Hippocampal formation (tissue), 2 donors: ENCODE measurements around the gene CADPS.
A peak's percentile ranks its signal among the peaks of the same experiment; 100 is the strongest.

Experiments used
- DNase-seq, 2 donors: peaks; one replicate each; lab custom pipeline; 2025; lab: John Stamatoyannopoulos, UW

CADPS gene

DNA sequence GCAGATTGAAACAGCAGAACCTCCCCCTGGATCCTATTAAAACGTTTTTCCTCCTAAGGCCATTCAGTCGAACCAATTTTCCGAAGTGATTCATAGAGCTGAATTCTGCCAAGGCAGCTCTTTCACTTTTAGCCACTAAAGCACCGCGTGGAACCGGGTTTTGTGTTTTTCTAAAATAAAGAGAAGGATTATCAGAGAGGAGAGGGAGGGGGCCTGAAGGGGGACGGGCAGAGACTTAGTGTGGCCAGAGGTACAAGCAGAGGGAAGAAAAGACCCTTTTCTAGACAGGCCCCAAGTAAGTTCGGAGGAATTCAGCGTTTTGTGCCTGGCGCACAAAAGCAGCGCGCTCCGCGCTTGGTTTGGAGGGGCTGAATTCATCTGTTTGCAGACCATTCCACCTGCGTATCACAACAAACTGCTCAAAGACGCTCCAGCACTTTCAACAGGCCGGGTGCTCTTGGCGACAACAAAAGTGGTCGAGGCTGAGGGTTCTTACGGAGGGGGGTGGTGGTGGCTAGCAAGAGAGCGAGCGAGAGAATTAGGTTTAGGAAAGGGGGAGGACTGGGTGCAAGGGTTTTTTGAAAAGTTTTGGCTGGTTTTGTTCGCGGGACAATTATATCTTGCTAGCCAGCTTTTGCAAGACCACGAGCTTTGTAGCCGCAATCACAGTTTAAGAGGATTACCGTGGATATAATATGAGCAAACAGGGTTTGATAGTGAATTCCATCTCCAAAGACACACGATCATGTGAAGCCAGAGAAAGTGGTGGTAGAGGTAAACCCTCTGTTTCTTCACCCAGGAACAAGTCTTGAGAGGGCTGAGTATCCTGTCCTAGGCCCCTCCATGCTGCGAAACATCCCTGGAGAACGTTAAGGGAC is 500.6 kb downstream of the CADPS start:
- DNase-seq, result no peak

DNA sequence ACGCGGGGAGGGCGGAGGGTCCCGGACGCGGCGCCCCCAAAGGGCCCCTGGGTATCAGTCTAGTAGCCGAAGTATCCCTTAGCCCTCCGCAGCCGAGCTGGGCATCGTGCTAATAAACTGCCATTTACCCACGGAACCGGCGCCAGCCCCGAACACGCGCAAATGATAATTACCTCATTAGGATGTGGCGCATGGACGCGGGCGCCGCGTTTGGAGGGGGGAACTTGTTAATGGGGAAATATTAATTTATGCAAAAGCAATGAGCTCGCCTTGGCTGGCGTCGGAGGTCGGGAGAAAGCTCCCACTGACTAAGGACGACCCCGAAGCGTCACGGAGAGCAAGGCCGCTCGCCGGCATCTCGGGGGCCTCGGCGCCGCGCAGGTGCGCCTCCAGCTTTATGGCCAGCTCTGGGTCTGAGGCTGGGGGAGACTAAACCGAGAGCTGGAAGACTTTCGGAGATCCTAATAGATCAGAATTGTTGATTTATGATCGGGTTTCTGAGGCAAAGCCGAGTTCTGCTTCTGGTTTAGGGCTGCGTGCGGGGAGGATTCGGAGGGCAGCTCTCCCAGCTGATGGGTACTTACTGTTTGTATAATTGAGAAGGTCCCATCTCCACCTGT is 501.4 kb downstream of the CADPS start:
- no peak for DNase-seq

DNA sequence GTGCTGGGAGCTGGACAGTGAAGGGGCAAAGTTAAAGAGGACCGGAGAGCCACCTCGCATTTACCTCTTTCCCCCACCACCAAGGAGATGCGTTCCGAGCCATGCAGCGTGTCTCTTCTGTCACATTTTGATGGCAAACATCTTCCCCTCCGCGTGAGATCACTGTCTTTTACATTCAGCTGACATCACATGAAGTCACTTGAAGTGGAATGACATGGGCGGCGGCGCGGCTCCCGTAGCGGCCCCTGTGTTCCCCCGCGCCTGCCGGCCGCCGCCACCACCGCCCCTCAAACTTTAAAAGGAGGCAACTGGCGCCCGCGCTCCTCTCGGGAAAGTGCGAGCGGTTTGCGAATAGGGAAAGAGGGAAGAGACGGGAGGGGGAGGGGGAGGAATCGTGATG is 502.0 kb downstream of the CADPS start, which contains the start of gene FEZF2:
TSS of gene FEZF2 (minus strand) at position 336 of the 400 bp plus-strand sequence. CDS start 682 bp downstream, outside the sequence.
- DNase-seq, result no peak

DNA sequence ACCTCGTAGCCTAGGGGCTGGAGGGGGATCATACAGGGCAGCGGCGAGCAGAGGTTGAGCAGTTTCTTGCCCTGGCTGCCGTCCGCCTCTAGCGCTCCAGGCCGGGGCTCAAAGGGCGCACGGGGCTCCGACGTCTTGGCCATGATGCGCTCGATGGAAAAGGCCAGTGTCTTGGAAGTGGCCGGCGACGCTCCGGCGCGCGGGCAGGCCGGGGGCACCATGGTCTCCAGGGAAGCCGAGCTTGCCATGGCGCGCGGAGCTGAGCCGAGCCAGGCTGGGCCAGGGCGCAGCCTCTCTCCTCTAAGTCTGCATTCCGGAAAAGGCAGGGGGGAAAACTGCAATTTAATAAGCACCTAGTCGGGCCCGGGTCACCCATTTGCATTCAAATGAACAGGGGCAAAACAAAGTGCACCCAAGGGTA is 502.6 kb downstream of the CADPS start:
- DNase-seq, result no peak

DNA sequence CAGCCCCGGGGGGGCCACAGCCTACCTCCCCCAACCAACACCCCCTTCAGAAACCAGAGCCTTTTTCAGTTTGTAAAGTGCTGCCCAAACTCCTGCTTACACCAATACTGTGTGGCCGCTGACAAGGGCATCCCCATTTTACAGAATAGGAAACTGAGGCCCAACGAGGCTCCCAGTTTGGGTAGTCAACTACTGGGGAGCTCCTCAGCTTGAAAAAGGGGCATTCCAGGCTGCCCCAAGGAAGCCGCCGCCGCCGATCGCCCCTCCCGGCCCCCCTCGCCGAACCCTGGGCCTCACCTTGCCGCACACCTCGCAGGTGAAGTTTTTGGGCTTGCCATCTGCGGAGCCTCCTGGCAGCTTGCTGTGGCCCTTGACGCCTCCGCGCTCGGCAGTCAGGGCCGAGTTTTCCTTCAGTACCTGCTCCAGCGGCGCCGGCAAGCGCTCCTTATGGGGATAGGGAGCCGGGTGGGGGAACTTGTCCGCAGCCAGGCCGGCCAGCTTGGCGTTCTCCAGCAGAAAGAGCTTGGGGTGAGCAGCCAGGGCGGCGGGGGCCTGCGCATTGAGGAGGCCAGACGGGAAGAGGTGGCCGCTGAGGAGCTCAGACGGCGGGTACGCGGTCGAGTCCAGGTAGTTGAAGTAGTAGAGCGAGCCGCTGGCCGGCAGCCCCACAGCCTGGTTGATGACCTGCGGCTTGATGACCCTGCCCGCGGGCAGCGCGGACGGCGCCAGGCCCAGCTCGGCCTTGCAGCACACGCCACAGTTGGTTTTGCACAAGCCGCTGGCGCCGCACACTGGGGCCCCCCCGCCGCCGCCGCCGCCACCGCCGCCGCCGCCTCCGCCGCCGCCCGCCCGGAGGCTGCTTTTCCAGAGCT is 503.3 kb downstream of the CADPS start:
- DNase-seq, result no peak

DNA sequence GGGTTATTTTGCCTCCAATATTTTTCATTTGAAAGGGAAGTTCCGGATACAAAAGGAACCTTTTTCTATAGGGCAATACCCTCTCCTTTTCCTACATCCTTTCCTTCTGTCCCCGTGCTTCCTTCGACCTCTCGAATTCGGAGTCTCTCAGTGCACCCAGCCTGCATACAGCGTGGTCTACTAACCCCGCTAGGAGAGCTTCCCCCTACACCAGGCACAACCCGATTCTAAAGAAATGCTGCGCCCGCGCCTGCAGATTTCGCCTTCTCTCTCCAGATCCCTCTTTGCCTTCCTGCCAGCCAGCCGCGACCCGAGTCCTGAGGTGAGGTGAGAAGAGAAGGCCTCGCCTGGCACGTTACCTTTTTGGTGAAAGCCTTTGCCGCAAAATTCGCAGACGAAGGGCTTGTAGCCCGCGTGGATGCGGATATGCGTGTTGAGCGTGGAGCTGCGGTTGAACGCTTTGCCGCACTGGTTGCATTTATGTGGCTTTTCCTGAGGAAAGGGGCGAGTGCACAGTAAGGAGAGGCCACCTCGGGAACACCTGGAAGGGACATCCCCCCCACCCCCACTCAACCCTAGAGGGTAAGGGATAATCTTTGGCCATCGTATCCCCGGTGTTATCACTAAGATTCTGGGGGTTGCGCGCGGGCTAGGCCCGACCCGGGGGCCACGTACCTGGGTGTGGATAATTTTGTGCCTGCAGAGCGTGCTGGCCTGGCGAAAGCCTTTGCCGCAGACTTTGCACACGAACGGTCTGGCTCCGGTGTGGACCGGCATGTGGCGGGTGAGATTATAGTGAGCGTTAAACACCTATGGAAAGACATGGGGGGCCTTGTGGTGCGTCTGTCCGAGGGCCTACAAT is 504.1 kb downstream of the CADPS start:
- DNase-seq, result no peak

DNA sequence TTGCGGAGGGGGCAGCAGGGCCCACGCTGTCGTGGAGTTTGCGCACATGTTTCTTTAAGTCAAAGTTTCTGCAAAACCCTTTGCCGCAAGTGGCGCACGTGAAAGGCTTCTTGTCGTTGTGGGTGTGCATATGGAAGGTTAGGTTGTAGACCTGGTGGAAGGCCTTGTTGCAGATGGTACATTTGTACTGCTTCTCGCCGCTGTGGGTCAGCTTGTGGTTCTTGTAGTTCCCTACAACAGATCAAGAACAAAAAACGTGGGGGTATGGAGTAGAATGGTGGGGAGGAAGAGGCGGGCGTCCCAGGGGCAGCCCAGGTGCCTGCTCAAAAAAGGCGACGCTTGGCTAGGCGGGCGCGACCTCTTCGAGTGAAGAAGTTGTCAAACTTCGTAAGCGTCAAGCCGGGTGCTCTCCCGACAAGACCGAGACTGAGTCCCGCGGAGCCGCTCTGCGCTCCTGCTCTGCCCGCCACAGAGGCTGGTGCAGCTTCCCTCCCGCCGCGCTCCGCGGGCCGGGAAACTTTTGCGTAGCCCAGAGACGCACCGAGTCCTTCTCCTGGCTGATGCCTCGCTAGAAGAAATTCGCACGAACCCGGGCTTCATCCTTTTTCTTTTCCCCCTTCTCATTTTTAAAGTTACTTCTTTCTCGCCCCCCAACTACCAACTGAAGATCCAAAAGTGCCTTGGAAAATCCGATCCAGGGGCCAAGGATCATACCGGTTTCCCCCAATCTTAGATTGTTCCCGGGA is 504.9 kb downstream of the CADPS start:
- no peak for DNase-seq

DNA sequence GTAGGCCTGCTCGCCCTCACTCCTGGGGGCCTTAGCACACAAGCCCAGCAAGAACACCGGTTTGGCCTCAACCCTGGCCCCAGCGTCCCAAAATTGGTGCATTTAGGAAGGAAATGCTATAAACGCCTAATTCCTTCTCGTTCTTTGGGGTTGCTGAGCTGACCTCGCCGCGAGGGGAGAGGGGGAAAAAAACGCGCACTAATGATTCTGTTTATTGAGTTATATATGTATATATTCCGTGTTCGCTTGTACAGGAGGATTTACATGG is 505.8 kb downstream of the CADPS start:
- no peak for DNase-seq

DNA sequence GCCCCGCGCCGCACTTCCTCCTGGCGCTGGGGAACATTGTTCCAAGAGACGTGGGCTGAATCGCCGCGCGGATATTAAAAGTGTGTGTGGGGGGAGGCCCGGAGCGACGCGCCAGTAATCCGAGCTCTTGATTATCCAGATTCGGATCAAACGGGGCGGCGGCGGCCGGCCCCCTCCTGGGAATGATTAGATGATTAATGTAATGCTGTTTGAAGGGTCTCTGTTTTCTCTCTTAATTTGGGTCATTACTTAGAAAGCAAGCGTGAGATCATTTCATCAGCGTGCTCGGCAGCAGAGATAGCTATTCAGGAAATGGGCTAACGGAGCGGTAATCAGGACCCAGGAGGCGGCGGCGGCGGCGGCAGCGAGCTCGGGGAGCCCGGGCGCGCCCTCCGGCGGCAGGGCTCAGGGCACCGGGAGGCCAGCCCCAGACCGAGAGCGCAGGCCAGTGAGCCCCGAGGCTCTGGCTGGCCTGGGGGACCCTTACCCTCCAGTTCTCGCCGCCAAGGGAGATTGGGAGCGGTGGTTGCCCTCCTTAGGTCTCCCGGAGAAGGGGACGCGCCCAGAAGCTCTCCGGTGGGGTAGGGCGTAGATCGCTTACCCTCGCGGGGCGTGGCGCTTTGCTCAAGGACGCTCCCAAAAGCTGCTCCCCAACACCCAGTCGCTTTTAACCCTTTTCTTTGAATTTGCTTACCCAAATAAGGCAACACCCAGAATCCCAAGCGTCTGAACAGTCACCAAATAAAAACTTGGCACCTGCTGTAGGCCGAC is 506.3 kb downstream of the CADPS start:
- no peak for DNase-seq

DNA sequence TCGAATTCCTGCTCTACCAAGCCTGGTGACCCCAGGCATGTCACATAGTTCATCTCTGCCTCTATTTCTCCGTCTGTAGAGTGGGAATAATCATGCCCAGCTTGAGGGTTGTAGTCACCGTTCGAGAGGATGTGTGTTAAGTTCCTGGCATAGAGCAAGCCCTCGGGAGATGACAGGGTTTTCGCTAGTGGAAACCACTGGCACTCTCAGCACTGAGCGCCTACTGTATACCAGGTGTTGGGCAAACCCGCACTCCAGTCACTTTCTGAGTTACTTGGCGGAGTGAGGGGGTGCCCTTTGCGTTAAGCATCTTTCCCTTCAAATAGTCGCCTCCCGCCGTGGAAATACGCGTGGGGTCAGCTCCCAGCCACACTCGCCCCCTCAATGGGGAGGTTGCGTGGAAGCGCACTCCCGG is 506.9 kb downstream of the CADPS start:
- DNase-seq, result no peak

DNA sequence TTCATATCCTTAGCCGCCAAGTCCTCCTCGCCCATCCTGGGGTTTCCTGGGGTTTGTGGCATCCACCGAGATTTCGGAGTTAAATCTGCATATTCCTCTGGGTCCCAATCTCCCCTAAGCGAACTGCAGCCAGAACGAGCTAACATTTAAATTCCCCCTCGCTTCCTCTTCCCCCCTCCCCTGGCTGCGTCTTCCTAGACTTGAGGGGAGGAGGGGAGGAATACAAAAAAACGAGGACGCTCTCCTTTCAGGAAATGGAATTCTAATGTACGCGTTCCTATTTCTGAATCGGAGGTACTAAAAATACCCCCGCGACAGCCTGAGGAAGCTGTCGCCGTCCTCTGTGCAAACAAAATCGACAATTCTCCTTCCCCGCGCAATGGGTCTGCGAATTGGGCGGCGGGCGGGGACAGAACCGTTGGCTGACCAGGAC is 507.4 kb downstream of the CADPS start:
- DNase-seq, result no peak

DNA sequence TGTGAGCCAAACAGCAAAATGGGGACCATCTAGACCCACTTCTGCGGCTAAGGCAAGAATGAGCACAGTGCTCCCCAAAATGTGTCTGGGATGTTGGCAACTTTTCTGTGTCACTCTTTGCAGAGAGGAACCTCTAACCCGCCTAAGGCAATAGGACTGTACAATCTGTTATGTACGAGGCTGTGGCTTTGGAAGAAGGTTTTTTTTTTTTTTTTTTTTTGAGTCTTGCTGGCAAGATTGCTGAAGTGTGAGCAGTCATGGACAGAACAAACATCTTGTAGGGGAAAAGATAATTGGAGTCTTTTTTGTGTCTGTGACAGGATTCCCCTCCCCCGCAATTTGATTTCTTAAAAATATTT is 509.1 kb downstream of the CADPS start:
- no peak for DNase-seq

DNA sequence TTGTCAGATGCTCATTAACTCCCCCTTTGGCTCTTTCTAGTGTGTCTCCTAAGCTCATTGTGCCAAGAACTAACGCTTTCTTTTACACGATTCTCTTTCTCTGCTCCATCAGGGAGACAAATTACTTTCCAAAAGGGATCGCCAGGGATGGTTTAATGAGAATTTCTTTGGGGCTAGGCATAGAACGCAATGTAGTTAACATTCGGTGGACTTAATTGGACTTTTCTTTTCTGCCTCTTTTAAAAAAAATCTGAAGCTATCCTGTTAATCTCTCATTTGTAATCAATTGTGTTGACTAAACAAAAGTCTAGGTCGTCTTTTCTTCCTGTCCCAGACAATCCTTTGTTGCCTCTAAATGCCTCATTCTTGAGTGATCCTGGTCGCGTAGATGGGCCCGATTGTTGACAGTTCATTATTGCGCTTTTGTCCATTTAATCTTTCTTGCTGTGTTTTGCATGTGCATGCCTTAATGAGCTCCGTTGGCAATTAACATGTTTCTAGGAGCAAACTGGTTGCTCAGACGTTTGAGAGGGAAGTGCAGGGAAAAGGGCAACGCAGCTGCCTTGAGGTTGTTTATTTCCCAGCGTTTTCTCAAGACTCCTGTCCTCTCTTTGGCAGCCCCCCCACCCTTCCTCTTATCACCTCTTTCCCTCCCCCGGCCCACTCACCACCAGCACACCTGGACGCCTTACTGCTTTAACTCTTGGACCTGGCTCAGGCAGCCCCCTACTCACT is 509.7 kb downstream of the CADPS start:
- peak in 1 of 2 donors; percentile 73 for DNase-seq

DNA sequence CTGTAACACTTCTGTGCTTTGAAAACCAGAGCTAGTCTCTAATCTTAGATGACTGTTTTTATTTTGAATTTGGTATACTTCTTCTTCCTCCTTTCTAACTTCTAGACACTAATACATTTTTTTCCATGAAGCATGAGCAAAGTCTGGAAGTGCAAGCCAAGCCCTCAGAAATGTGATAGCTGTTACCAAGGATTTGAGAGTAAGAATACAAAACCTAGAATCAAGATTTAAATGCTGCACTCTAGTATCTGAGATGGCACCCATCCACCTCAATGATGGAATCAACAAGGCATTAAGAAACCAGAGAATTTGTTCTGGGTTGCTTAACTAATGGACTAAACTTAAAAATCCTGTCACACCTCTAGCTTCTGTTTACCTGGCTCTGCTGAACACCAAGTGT is 511.0 kb downstream of the CADPS start:
- no peak for DNase-seq

DNA sequence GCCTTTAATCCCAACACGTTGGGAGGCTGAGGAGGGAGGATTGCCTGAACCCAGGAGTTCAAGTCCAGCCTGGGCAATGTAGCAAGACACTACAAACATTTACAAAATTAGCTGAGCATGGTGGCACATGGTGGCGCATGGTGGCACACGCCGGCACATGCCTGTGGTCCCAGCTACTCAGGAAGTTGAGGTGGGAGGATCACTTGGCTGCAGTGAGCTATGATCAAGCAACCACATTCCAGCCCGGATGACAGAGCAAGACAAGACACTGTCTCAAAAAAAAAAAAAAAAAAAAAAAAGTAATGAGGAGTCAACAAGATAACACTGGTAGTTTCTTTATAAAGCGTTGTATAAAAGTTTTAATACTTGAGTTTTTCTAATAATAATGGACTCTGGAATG is 511.9 kb downstream of the CADPS start:
- no peak for DNase-seq

DNA sequence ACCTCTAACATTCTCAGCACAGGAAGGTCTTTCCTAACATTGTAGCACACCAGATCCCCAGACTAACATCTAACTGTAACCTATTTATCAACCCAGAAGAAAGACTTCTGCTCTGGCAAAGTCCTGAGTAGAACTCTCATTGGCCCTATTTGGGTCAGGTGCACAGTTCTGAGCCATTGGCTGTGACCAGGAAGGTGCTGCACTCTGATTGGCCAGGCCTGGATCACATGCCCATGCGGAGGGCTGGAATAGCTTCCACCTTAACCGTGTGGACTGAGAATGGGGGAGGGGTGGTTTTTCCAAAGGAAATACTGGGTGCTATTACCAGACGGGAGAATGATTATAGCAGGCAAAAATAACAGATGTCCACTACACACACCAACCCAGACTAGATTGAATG is 513.4 kb downstream of the CADPS start:
- no peak for DNase-seq

DNA sequence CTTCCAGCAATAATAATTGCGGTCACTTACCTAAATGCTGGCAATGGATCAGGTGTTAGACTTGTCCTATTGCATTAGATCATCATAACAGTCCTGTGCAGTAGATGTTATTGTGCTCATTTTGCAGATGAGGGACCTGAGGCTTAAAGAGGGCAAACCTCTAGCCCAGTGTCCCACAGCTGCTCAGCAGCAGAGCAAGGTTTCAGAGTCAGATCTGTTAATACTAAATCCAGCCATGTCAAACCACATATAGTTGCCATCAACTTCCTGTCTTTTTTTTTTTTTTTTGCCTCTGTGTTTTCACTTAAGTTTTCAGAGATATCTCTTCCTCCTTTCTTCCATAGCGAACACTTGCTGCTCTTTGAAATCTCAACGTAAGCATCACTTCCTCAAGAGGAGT is 514.0 kb downstream of the CADPS start:
- DNase-seq, result no peak

DNA sequence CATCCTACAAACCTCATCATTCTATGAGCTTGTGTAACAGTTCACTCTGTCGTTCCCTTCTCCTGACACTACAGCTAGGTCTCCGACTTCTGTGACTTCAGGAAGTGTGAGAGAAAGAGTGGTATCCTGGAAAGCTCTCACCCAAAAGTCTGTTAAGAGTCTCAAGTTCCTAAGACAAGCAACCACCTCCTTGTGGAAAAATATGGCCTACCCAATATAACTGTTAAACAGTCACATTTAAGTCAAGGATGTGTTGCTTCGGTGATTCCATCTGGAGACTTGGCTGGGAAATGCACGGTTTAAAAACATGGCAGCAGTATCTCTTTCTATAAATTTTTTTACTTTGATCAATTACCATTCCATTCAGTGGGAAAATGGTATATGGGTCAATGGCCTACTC is 515.7 kb downstream of the CADPS start:
- DNase-seq, result no peak

DNA sequence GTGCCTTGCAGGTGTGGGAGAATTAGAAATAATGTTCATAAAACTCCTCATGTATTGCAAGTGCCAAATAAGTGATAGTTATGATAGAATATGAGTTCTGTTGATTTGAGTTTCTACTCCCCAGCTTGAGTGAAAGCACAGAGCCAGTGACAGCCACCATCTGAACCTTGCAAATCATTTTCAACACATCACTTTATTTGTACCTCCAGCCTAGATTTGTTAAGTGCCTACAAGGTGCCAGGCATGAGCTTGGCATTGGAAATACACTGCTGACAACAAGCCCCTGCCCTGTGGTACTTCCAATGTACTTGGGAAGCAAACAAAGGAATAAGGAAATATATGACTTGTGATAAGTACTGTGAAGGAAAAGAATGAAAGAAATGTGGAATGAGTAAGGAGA is 518.9 kb downstream of the CADPS start:
- DNase-seq, result no peak

DNA sequence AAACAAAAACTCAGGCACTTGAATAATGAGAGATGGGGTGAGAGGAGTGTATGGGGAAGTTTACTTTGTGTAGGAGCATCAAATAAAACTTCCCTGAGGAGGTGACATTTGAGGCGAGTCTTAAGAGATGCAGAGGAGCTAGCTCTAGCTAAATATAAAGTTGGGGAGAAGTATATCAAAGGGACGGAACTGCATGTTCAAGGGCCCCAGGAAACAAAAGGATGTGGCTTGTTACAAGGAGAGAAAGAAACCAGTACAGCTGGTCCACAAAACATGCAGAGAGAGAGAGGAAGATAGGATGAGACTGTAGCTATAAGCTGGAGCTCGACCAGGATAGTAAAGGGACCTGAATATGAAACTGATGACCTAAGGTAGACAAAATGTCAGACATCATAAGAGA is 519.5 kb downstream of the CADPS start:
- no peak for DNase-seq
